GM19193 (cell line): ENCODE results near the gene ISL2.
A peak's percentile ranks its signal among the peaks of the same experiment; 100 is the strongest.

Source experiments
- POLR2A ChIP-seq: IDR thresholded peaks from 4 replicates; pipeline ENCODE4 v1.6.1; 2011; ENCODE audit not compliant: insufficient read depth, insufficient read length; ENCODE audit errors: extremely low read depth

Gene ISL2

GRCh38 chr15:76321602-76322001, 15.0 kb upstream of the ISL2 start:
- TF ChIP-seq POLR2A, result no peak

DNA sequence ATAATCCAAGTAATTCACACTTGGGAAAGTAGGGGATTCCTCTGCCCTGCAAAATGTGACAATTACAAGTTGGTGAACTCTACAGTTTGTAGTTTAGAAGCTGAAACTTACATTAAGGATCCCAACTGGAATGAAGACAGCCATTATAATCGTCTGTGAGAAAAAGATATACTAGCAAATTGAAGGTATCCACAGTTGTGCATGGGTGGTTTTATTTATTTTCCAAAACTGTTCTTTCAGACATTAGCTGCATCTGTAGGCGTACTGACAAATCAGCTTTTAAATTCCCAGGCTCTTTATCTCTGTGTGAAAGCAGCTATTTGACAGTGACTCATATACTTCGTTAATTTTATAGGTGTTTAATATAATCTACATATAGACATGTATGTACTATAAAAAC, 12.5 kb upstream of the ISL2 start:
- no peak for TF ChIP-seq POLR2A

DNA sequence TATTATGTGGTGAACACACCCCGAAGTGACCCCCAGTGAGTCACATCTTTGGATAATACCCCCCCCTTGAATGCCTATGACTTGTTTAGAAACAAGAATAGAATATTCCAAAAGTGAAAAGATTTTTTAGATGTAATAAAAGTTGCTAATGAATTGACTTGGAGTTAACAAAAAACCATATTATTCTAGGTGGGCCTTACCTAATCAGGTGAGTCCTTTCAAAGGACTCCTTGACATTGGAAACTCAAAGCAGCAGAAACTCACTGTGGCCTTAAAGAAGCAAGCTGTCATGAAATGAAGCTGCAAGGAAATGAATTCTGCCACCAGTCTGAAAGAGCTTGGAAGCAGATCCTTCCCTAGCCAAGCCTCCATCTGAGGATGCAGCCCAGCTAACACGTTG, 10.9 kb upstream of the ISL2 start:
- no peak for TF ChIP-seq POLR2A

GRCh38 chr15:76327191-76328105, 9.1 kb upstream of the ISL2 start:
- no peak for TF ChIP-seq POLR2A

GRCh38 chr15:76328106-76328696, 8.4 kb upstream of the ISL2 start:
- TF ChIP-seq POLR2A, result no peak

- TF ChIP-seq POLR2A, result no peak
Measured at GRCh38 chr15:76328958-76329357, 7.6 kb upstream of the ISL2 start.

DNA sequence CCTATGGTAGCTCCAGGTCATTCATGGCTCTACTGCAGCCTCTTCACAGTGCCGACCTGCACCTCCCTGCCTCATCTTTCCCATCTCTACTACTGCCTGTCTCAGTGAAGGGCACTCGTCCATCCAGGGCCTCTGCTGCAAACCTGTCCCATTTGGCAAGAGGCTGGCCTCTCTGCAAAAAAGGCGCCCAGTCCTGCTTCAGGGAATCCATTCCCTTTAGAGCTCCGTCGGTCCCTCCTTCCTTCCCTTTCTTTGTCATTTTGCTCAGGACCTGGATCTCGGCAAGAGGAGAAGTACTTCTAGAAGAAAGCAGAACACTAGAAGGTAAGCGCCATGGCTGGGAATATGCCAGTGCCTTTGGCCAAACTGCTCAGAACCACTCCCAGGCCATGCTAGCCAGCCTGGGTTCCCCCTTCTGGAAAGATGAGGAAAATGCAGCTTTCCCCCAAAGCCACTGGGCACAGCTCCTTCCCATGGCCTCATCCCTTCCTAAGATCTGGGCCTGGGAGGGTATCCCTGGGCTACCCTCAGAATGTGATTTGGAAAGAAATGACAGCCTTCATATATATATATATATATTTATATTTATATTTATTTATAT, 6.4 kb upstream of the ISL2 start:
- TF ChIP-seq POLR2A, result no peak

- no peak for TF ChIP-seq POLR2A
Measured at GRCh38 chr15:76332796-76333195, 3.8 kb upstream of the ISL2 start.

DNA sequence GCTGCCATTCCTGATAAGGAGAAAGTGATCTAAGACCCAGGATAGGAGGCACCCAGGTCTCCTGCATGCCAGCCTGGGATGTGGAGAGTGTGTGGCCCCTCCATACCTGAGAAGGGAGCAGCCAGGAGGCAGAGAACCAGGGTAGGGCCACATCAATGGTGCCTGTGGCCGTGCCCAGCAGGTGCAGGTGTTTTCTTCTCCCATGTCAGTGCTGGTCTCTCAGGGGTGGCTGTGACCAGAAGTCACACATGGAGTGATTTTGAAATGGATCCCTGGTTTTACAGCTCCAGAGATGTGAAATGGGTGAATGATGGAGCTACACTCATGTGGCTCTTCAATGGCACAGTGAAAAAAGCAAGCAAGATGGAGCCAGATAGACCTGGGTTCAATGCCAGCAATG, 3.3 kb upstream of the ISL2 start:
- no peak for TF ChIP-seq POLR2A

GRCh38 chr15:76333720-76334437, 2.7 kb upstream of the ISL2 start:
- no peak for TF ChIP-seq POLR2A

DNA sequence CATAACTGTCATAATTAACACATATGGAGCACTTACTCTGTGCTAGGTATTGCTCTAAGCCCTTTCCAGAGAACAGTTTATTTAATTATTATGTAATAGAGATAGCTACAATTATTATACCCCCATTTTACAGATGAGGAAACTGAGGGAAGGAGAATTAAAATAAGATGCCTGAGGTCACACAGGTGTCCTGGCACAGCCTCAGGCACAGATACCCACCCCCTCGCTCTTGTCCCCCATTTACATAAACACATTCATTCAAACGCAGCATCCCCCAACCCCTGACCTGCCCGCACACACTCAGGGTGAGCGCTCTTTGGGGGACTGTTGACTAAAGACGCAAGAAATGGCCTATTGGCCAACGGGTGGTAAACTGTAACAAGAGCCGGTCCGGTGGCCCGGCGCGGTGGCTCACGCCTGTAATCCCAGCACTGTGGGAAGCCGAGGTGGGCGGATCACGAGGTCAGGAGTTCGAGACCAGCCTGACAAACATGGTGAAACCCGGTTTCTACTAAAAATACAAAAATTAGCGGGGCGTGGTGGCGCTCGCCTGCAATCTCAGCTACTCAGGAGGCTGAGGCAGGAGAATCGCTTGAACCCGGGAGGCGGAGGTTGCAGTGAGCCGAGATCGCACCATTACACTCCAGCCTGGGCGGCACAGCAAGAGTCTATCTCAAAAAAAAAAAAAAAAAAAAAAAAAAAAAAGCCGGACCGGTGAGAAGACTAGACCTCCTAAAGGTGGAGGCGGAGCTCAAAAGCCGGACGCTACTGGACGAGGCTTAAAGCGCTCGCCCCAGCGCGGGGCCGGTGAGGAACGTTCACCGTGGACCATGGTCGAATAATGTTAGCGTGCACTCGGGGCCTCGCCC, 1.9 kb upstream of the ISL2 start:
- no peak for TF ChIP-seq POLR2A

GRCh38 chr15:76335307-76336253, 993 bp upstream of the ISL2 start:
- peak; percentile 20 for TF ChIP-seq POLR2A

DNA sequence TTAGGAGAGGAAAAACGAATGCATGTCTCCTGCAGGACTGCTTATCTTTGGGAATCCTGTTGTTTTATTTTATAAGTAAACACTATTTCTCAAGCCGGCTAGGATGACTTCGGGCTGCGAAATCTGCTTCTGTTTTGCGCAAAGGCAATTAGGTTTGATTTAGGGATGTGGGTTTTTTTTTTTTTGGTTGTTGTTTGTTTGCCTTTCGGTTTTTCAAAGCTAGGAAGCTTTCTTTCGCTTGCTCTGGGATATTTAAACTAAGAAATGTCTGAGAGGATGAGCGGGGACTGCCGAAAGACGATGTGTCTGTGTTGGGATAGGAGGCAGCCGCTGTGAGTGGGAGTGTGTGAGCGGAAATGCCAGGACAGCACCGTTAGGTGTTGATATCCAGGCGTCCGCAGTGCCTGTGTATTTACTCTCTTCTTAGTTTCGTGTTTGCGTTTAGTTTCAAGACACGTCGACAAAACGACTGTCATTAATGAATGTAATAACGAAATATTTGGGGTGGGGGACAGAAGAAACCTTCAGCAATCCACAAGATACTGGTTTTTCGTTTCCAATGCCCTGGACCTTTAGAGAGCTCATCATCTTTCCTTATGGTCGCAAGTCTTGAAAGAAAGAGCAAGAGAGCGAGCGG, 604 bp downstream of the ISL2 start:
- no peak for TF ChIP-seq POLR2A
